Liver (tissue), 9 donors: ENCODE results near the gene TRPC4AP. TPM values are rescaled to one million over a fixed set of nuclear protein-coding genes. Genes with fewer than 3 reads are reported as not detected.

Experiments
- DNase-seq: peaks from one replicate; pipeline ENCODE4 v3.0.0-alpha.2; 2017; ENCODE audit warnings: low spot score
- H3K27ac ChIP-seq, 2 donors: one replicate each; pipeline ENCODE4 v1.7.0; 2013; ENCODE audit warnings: inconsistent platforms in 2 of 2, low read length in 2 of 2, control low read depth in 1 of 2, low read depth in 1 of 2, mild to moderate bottlenecking in 1 of 2
- H3K27me3 ChIP-seq, 4 donors: one replicate each; pipeline versions ENCODE4 v1.6.1 to v1.7.0; 2013; ENCODE audit warnings: low read length in 3 of 4, inconsistent platforms in 1 of 4, mild to moderate bottlenecking in 1 of 4, moderate library complexity in 1 of 4; ENCODE audit not compliant: control insufficient read depth in 4 of 4, insufficient read depth in 4 of 4
- H3K36me3 ChIP-seq, 4 donors: one replicate each; pipeline versions ENCODE4 v1.6.1 to v1.7.0; 2013; ENCODE audit warnings: low read length in 3 of 4, mild to moderate bottlenecking in 3 of 4, low read depth in 1 of 4, moderate library complexity in 1 of 4; ENCODE audit not compliant: control insufficient read depth in 4 of 4, insufficient read depth in 3 of 4
- H3K4me1 ChIP-seq, 4 donors: one replicate each; pipeline versions ENCODE4 v1.6.1 to v1.7.0; 2013; ENCODE audit warnings: low read length in 3 of 4, mild to moderate bottlenecking in 3 of 4, moderate library complexity in 1 of 4; ENCODE audit not compliant: control insufficient read depth in 4 of 4, insufficient read depth in 4 of 4
- H3K4me3 ChIP-seq, 3 donors: one replicate each; pipeline versions ENCODE4 v1.6.1 to v1.7.0; 2013; ENCODE audit warnings: low read length in 3 of 3, control low read depth in 1 of 3, low read depth in 1 of 3, mild to moderate bottlenecking in 1 of 3
- H3K9ac ChIP-seq, 2 donors: one replicate each; pipeline ENCODE4 v1.7.0; 2013; ENCODE audit warnings: low read length in 2 of 2, mild to moderate bottlenecking in 2 of 2, moderate library complexity in 2 of 2, control low read depth in 1 of 2, low read depth in 1 of 2
- H3K9me3 ChIP-seq, 4 donors: one replicate each; pipeline versions ENCODE4 v1.6.1 to v1.7.0; 2013; ENCODE audit warnings: low read length in 3 of 4; ENCODE audit not compliant: control insufficient read depth in 4 of 4
- EGR1 ChIP-seq, 2 donors: IDR thresholded peaks; 2 replicates each; pipeline ENCODE4 v1.6.1; 2016 to 2018; ENCODE audit warnings: antibody characterized with exemption in 2 of 2, low read depth in 2 of 2
- FOXA1 ChIP-seq: IDR thresholded peaks from 2 replicates; pipeline ENCODE4 v1.6.1; 2016; ENCODE audit warnings: antibody characterized with exemption
- FOXA2 ChIP-seq: IDR thresholded peaks from 2 replicates; pipeline ENCODE4 v1.6.1; 2016; ENCODE audit warnings: antibody characterized with exemption
- GABPA ChIP-seq, 2 donors: IDR thresholded peaks in 1 of 2; conservative IDR thresholded peaks in 1 of 2; 2 replicates each; pipeline ENCODE4 v1.6.1; 2016; ENCODE audit warnings: antibody characterized with exemption in 2 of 2, mild to moderate bottlenecking in 1 of 2, moderate library complexity in 1 of 2
- HNF4A ChIP-seq, 2 donors: conservative IDR thresholded peaks; 2 replicates each; pipeline ENCODE4 v1.6.1; 2016; ENCODE audit warnings: antibody characterized with exemption in 2 of 2, mild to moderate bottlenecking in 2 of 2
- HNF4G ChIP-seq: IDR thresholded peaks from 2 replicates; pipeline ENCODE4 v1.6.1; 2016; ENCODE audit warnings: antibody characterized with exemption
- JUND ChIP-seq, 2 donors: IDR thresholded peaks; 2 replicates each; pipeline ENCODE4 v1.6.1; 2016; ENCODE audit warnings: antibody characterized with exemption in 2 of 2
- NR2F2 ChIP-seq: IDR thresholded peaks from 2 replicates; pipeline ENCODE4 v1.6.1; 2016; ENCODE audit warnings: antibody characterized with exemption
- RAD21 ChIP-seq, 2 donors: IDR thresholded peaks; 2 replicates each; pipeline ENCODE4 v1.6.1; 2016; ENCODE audit warnings: antibody characterized with exemption in 2 of 2, mild to moderate bottlenecking in 2 of 2
- RXRA ChIP-seq, 2 donors: IDR thresholded peaks; 2 replicates each; pipeline ENCODE4 v1.6.1; 2017 to 2018; ENCODE audit warnings: antibody characterized with exemption in 2 of 2, mild to moderate bottlenecking in 1 of 2
- SP1 ChIP-seq: IDR thresholded peaks from 2 replicates; pipeline ENCODE4 v1.6.1; 2018; ENCODE audit warnings: antibody characterized with exemption, mild to moderate bottlenecking
- TAF1 ChIP-seq: conservative IDR thresholded peaks from 2 replicates; pipeline ENCODE4 v1.6.1; 2016; ENCODE audit warnings: antibody characterized with exemption, mild to moderate bottlenecking
- YY1 ChIP-seq: IDR thresholded peaks from 2 replicates; pipeline ENCODE4 v1.6.1; 2016; ENCODE audit warnings: antibody characterized with exemption, mild to moderate bottlenecking
- WGBS: extraction: QIAGEN DNeasy Blood & Tissue Kit; methylation state at CpG from one replicate; pipeline ENCODE4 v1.1.7; 2013; 5-methylcytosine and 5-hydroxymethylcytosine counted together
- polyA plus RNA-seq, 2 donors: library from polyadenylated mRNA; stranded (reverse) in 1 of 2; unstranded in 1 of 2; fragments of 200-250 nt in 1 of 2; fragments of >200 nt in 1 of 2; fragmentation: Nextera tagmentation in 1 of 2; extraction: Ambion mirVana in 1 of 2; gene quantifications; one replicate each; pipeline versions ENCODE4 v1.2.1 to v1.2.3, GENCODE V29; 2013 to 2015
- total RNA-seq, 2 donors: library from RNA; depleted of rRNA; stranded (reverse); fragments of >200 nt; gene quantifications; one replicate each; pipeline ENCODE4 v1.2.3, GENCODE V29; 2014
- TF ChIP-seq, protein P1 (sequence below): fragments of 150-350 bp; IDR thresholded peaks from 2 replicates; pipeline ENCODE4 v1.5.1; 2017; ENCODE audit warnings: improper control_type of control experiment, low read depth, low read length; ENCODE audit not compliant: missing input control
- TF ChIP-seq, protein P2 (sequence below): IDR thresholded peaks from 2 replicates; pipeline ENCODE4 v1.6.1; 2016; ENCODE audit warnings: antibody characterized with exemption
- TF ChIP-seq, protein P3 (sequence below): IDR thresholded peaks from 2 replicates; pipeline ENCODE4 v1.6.1; 2016; ENCODE audit warnings: antibody characterized with exemption
- TF ChIP-seq, protein P4 (sequence below): IDR thresholded peaks from 2 replicates; pipeline ENCODE4 v1.6.1; 2016; ENCODE audit warnings: antibody characterized with exemption
- TF ChIP-seq, protein P5 (sequence below): IDR thresholded peaks from 2 replicates; pipeline ENCODE4 v1.6.1; 2016; ENCODE audit warnings: antibody characterized with exemption, mild to moderate bottlenecking
- donor health status: healthy.
- donor health status: healthy.
- donor health status: healthy.
- donor health status: healthy.
- donor health status: healthy.

The TRPC4AP gene
- total and polyA plus RNA-seq, 4 donors: 26.3 to 57.2 (median 33.8) TPM

DNA sequence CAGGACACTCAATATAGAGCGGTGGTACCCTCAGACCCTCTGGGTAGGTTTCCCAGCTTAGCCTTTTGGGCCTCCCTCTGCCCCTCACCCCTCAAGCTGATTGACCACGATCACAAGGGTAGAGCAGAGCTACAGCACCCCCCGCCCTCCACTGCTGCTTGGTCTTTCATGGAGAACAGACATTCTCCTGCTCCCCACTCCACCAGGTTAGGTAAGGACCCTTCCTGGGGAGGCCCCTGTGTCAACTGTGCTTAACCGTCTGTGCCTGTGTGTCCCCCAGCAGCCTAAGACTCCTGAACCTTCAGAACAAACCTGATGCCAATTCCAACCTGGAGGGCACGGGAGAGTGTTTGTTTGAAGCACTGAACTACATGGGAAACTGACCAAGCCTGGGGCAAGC is 125.2 kb downstream of the TRPC4AP start (continued):
- TF ChIP-seq, protein P1, sequence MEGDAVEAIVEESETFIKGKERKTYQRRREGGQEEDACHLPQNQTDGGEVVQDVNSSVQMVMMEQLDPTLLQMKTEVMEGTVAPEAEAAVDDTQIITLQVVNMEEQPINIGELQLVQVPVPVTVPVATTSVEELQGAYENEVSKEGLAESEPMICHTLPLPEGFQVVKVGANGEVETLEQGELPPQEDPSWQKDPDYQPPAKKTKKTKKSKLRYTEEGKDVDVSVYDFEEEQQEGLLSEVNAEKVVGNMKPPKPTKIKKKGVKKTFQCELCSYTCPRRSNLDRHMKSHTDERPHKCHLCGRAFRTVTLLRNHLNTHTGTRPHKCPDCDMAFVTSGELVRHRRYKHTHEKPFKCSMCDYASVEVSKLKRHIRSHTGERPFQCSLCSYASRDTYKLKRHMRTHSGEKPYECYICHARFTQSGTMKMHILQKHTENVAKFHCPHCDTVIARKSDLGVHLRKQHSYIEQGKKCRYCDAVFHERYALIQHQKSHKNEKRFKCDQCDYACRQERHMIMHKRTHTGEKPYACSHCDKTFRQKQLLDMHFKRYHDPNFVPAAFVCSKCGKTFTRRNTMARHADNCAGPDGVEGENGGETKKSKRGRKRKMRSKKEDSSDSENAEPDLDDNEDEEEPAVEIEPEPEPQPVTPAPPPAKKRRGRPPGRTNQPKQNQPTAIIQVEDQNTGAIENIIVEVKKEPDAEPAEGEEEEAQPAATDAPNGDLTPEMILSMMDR: no peak

DNA sequence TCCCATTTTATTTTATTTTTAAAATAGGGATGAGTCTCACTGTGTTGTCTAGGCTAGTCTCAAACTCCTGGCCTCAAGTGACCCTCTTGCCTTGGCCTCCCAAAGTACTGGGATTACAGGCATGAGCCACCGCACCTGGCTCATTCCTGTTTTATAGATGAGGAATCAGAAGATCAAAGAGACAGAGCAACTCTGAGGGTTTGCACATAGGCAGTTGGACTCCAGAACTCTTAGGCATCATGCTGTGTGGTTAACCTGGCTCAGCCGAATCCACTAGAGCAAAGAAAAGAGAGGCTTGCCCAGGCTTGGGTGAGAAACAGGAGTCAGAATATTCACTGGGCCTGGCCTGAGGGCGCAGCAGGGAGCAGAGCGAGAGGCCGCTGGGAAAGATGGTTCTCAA is 127.6 kb downstream of the TRPC4AP start:
- no peak for DNase-seq
- Histone ChIP-seq H3K27ac (no peak overlapping the region), H3K4me1 (no peaks in the 10 kb centered on the region), H3K36me3 (no peaks in the 10 kb centered on the region), H3K27me3 (no peaks in the 10 kb centered on the region), H3K9ac (no peak overlapping the region), H3K9me3 (no peaks in the 10 kb centered on the region), H3K4me3 (no peak overlapping the region)
- TF ChIP-seq, protein P1: no peak
- no peak for TF ChIP-seq NR2F2
- WGBS: 96% methylated on average over 5 of the region's 5 CpGs

DNA sequence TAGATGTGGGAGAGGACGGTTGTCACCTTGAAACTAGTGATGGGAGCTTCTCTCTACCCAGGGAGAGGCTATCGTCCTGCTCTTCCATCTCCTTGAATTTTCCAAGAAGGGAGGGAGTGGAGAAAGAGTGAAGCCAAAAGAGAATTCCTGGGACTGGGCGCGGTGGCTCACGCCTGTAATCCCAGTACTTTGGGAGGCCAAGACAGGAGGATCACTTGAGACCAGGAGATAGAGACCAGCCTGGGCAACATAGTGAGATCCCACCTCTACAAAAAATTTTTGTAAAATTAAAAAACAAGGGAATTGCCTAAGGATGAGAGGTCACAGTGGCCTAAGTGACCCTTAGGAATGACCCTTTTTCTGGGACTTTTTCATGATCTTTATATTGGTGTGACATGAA is 128.1 kb downstream of the TRPC4AP start:
- H3K4me1 ChIP-seq: no peaks in the 10 kb centered on the region
- no peaks in the 10 kb centered on the region for H3K36me3 ChIP-seq
- no peak overlapping the region for H3K9ac ChIP-seq
- WGBS: 95% methylated on average over 5 of the region's 5 CpGs
- H3K9me3 ChIP-seq: no peaks in the 10 kb centered on the region
- no peak overlapping the region for H3K27ac ChIP-seq
- no peak for DNase-seq
- H3K27me3 ChIP-seq: no peaks in the 10 kb centered on the region
- H3K4me3 ChIP-seq: no peak overlapping the region
- TF ChIP-seq FOXA2 (no peak), HNF4A (conservative IDR thresholded peaks at IDR 0.05) (no peak), HNF4G (no peak), TAF1 (no peak), GABPA (IDR thresholded peaks at IDR 0.05 in 1 of 2, conservative IDR thresholded peaks at IDR 0.05 in 1 of 2) (no peak), YY1 (no peak), JUND (IDR thresholded peaks at IDR 0.05) (no peak), FOXA1 (no peak), NR2F2 (no peak), RAD21 (IDR thresholded peaks at IDR 0.05) (no peak), EGR1 (IDR thresholded peaks at IDR 0.05; ENCODE audit: low read depth in 2 of 2) (no peak), RXRA (IDR thresholded peaks at IDR 0.05) (no peak), SP1 (no peak)
- TF ChIP-seq, protein P2, sequence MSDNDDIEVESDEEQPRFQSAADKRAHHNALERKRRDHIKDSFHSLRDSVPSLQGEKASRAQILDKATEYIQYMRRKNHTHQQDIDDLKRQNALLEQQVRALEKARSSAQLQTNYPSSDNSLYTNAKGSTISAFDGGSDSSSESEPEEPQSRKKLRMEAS: no peak
- TF ChIP-seq, protein P3, sequence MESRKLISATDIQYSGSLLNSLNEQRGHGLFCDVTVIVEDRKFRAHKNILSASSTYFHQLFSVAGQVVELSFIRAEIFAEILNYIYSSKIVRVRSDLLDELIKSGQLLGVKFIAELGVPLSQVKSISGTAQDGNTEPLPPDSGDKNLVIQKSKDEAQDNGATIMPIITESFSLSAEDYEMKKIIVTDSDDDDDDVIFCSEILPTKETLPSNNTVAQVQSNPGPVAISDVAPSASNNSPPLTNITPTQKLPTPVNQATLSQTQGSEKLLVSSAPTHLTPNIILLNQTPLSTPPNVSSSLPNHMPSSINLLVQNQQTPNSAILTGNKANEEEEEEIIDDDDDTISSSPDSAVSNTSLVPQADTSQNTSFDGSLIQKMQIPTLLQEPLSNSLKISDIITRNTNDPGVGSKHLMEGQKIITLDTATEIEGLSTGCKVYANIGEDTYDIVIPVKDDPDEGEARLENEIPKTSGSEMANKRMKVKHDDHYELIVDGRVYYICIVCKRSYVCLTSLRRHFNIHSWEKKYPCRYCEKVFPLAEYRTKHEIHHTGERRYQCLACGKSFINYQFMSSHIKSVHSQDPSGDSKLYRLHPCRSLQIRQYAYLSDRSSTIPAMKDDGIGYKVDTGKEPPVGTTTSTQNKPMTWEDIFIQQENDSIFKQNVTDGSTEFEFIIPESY: no peak
- TF ChIP-seq, protein P4, sequence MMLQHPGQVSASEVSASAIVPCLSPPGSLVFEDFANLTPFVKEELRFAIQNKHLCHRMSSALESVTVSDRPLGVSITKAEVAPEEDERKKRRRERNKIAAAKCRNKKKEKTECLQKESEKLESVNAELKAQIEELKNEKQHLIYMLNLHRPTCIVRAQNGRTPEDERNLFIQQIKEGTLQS: no peak
- TF ChIP-seq, protein P5, sequence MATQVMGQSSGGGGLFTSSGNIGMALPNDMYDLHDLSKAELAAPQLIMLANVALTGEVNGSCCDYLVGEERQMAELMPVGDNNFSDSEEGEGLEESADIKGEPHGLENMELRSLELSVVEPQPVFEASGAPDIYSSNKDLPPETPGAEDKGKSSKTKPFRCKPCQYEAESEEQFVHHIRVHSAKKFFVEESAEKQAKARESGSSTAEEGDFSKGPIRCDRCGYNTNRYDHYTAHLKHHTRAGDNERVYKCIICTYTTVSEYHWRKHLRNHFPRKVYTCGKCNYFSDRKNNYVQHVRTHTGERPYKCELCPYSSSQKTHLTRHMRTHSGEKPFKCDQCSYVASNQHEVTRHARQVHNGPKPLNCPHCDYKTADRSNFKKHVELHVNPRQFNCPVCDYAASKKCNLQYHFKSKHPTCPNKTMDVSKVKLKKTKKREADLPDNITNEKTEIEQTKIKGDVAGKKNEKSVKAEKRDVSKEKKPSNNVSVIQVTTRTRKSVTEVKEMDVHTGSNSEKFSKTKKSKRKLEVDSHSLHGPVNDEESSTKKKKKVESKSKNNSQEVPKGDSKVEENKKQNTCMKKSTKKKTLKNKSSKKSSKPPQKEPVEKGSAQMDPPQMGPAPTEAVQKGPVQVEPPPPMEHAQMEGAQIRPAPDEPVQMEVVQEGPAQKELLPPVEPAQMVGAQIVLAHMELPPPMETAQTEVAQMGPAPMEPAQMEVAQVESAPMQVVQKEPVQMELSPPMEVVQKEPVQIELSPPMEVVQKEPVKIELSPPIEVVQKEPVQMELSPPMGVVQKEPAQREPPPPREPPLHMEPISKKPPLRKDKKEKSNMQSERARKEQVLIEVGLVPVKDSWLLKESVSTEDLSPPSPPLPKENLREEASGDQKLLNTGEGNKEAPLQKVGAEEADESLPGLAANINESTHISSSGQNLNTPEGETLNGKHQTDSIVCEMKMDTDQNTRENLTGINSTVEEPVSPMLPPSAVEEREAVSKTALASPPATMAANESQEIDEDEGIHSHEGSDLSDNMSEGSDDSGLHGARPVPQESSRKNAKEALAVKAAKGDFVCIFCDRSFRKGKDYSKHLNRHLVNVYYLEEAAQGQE: no peak
- TF ChIP-seq, protein P1: no peak
